Astrocyte (in vitro differentiated cells and primary cell): ENCODE results near the gene CTTNBP2NL.

Experiments used
- CTCF ChIP-seq: IDR thresholded peaks from 2 replicates; pipeline ENCODE4 v1.5.1; 2011; ENCODE audit warnings: low read depth, mild to moderate bottlenecking, inconsistent platforms, low read length, moderate library complexity; ENCODE audit not compliant: insufficient read depth
- EZH2 ChIP-seq: IDR thresholded peaks from 2 replicates; pipeline ENCODE4 v1.6.1; 2012; ENCODE audit warnings: mild to moderate bottlenecking, low read length, inconsistent platforms; ENCODE audit not compliant: insufficient read depth

- no peak for TF ChIP-seq CTCF
- TF ChIP-seq EZH2 = no peak
Measured at GRCh38 chr1:112402682-112403643, 6.9 kb downstream of the CTTNBP2NL start.
